A549 treated with ZK216348 at 1 μM for 4 hours (cell line): Measurements from ENCODE around the gene RPAP2. TPM values are rescaled to one million over a fixed set of nuclear protein-coding genes. Genes with fewer than 3 reads are reported as not detected.

Experiments used
- total RNA-seq: library from RNA; stranded (reverse); fragments of 200-300 nt; extraction: Qiagen RNA extraction; gene quantifications from 5 replicates; pipeline ENCODE4 v1.2.3, GENCODE V29; 2022; ENCODE audit warnings: low read depth

RPAP2 gene
- total RNA-seq: 7.6 to 14.0 TPM (median 10.0 TPM) in 5 replicates

DNA sequence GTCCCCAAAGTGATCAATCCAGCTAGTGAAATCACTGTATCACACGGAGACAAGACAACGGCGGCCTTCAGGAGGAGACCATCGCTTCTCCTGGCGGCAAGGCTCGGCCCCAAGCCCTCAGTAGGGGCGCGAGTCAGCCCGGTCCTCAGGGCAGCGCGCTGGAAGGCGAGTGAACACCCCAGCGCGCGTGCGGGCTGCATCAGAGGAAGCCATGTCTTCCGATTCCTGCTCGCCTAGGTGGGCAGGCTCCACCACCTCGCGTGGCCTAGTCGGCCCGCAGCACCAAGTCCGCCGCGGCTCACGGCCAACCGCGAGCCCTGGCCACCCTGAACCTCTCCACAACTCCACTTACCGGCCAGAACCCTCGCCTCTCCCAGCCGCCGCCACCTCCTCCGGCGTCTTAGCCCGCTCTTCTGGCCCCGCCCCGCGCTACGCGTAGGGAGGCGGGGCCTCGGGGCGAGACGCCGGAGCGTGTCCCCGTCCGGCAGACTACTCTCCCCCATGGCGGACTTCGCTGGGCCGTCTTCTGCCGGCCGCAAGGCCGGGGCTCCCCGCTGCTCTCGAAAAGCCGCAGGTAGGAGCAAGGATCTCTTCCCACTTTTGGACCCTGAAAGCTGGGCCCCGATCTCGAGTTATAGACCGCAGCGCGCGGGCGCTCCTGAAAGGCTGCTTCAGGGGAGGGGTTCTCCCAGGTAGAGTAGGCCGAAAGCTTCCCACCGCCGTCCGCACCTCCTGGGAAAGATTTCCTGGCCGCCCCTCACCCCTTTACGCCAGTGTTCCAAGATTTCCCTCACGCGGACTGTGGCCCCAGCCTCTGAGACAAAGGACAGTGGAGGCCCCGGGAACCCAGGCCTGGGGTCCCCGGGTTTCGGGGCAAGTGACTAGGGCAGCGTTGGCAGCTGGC is at the start of gene RPAP2, which contains the start of gene GLMN:
Gene RPAP2, plus strand, starts transcription at position 487 of the 904 bp plus-strand sequence. Its CDS starts 15 bp downstream, at position 502.
Gene GLMN, minus strand, starts transcription at position 415 of the 904 bp plus-strand sequence. CDS start 988 bp downstream, outside the sequence.

Other genes starting within 250 kb of the RPAP2 start
- not detected in 5 replicates for gene SETSIP, start 223.6 kb upstream of the RPAP2 start, total RNA-seq
- 0.25 to 1.1 TPM (median 1.0 TPM) in 5 replicates for gene BTBD8, start 218.7 kb upstream of the RPAP2 start, total RNA-seq
- gene C1orf146, start 81.1 kb upstream of the RPAP2 start, total RNA-seq: not detected in 5 replicates
- gene GLMN, start 72 bp upstream of the RPAP2 start, total RNA-seq: 3.3 to 8.3 TPM (median 6.8 TPM) in 5 replicates
- 0.17 to 0.35 TPM (median 0.26 TPM) in 5 replicates for gene GFI1, start 187.9 kb downstream of the RPAP2 start, total RNA-seq